ENCODE measurements around the gene CPSF3.
"Not testable (repeated sequence)": the region's sequence is repeated elsewhere in the genome, so short reads cannot be mapped to it uniquely, and the experiment has no call there.

Gene CPSF3

DNA sequence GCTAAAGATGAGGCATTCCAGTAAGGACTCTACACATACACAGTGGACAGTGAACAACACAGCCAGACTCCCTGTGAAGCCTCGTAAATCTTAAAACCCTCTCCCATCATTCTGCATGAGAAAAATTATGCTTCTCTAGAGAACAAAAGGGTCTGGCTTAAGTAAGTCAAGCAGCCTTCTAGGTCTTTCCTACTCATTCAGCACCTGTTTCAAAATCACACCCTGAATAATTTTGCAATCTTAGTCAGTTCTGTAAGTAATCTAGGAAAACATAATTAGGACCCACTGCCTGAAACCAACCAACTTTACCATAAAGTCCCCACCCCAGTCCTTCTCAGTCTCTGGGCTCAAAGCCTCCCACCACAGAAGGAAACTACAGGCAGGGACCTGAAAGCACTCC is 70.6 kb downstream of the CPSF3 start:
- Histone ChIP-seq H3K4me3 (ENCODE audit: low read length) (no peak overlapping the region), H3K27me3 (ENCODE audit: insufficient read depth, low read length) (no peaks in the 10 kb centered on the region), H3K4me1 (ENCODE audit: insufficient read depth, low read length) (no peaks in the 10 kb centered on the region), H3K9me3 (ENCODE audit: low read length) (no peaks in the 10 kb centered on the region), H2AFZ (ENCODE audit: low read depth, low read length) (no peak overlapping the region), H3K36me3 (ENCODE audit: insufficient read depth, low read length) (peaks cover 83% of the 10 kb centered on the region)

GRCh38 chr2:9497017-9497416 is 73.6 kb downstream of the CPSF3 start:
- Histone ChIP-seq H3K36me3 (ENCODE audit: insufficient read depth, low read length) (peaks cover 71% of the 10 kb centered on the region), H3K4me3 (ENCODE audit: low read length) (no peak overlapping the region), H2AFZ (ENCODE audit: low read depth, low read length) (no peak overlapping the region), H3K27me3 (ENCODE audit: insufficient read depth, low read length) (no peaks in the 10 kb centered on the region), H3K4me1 (ENCODE audit: insufficient read depth, low read length) (no peaks in the 10 kb centered on the region), H3K9me3 (ENCODE audit: low read length) (no peaks in the 10 kb centered on the region)

DNA sequence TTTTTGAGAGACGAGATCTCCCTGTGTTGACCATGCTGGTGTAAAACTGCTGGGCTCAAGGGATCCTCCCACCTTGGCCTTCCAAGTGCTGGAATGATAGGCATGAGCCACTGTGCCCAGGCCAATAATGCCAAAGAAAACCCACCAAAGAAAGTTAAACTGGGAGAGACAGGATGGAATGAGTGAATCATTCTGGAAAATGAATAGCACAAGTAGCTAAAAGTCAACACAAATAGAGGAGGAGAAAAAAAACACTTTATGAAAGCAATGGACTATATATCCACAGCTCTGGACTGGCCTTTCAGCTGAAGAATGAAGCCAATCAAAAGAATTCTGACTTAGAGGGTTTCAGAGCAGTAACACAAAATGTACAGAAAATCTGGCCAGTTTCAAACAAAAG is 74.8 kb downstream of the CPSF3 start:
- Histone ChIP-seq H3K9me3 (ENCODE audit: low read length) (no peaks in the 10 kb centered on the region), H3K27me3 (ENCODE audit: insufficient read depth, low read length) (no peaks in the 10 kb centered on the region), H3K36me3 (ENCODE audit: insufficient read depth, low read length) (peaks cover 69% of the 10 kb centered on the region), H2AFZ (ENCODE audit: low read depth, low read length) (no peak overlapping the region), H3K4me3 (ENCODE audit: low read length) (no peak overlapping the region), H3K4me1 (ENCODE audit: insufficient read depth, low read length) (no peaks in the 10 kb centered on the region)

DNA sequence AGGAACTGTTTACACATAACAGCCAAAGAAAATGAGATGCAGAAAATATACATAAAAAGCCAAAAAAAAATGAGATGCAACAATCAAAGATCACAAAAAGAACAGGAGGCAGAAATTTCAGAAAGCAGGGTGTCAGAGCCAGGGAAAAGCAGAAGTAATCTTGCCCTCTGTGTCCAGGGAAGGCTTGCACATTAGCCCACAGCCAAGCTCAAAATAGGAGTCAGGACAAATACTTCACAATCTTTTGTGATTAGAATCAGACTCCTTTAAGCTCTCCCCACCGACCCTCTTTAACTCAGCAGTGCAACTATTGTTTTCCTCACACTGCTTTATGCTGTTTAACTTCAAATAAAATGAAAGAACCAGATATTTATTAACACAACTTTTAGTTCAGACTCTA is 85.5 kb downstream of the CPSF3 start:
- Histone ChIP-seq H3K4me1 (ENCODE audit: insufficient read depth, low read length) (peaks cover 26% of the 10 kb centered on the region), H2AFZ (ENCODE audit: low read depth, low read length) (no peak overlapping the region), H3K9me3 (ENCODE audit: low read length) (no peaks in the 10 kb centered on the region), H3K4me3 (ENCODE audit: low read length) (no peak overlapping the region), H3K27me3 (ENCODE audit: insufficient read depth, low read length) (no peaks in the 10 kb centered on the region), H3K36me3 (ENCODE audit: insufficient read depth, low read length) (peaks cover 40% of the 10 kb centered on the region)

DNA sequence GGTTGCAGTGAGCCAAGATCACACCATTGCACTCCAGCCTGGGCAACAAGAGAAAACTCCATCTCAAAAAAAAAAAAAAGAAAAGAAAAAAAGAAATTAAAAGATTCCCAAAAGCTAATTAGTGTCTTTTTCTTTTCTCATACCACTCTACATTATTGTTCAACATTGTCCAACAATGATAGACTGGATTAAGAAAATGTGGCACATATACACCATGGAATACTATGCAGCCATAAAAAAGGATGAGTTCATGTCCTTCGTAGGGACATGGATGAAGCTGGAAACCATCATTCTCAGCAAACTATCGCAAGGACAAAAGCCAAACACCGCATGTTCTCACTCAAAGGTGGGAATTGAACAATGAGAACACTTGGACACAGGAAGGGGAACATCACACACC is 90.5 kb downstream of the CPSF3 start:
- not testable (repeated sequence) for H3K27me3 ChIP-seq (ENCODE audit: insufficient read depth, low read length); H2AFZ ChIP-seq (ENCODE audit: low read depth, low read length); H3K4me3 ChIP-seq (ENCODE audit: low read length); H3K9me3 ChIP-seq (ENCODE audit: low read length)
- peaks cover 41% of the 10 kb centered on the region for H3K36me3 ChIP-seq (ENCODE audit: insufficient read depth, low read length)
- peaks cover 12% of the 10 kb centered on the region for H3K4me1 ChIP-seq (ENCODE audit: insufficient read depth, low read length)

DNA sequence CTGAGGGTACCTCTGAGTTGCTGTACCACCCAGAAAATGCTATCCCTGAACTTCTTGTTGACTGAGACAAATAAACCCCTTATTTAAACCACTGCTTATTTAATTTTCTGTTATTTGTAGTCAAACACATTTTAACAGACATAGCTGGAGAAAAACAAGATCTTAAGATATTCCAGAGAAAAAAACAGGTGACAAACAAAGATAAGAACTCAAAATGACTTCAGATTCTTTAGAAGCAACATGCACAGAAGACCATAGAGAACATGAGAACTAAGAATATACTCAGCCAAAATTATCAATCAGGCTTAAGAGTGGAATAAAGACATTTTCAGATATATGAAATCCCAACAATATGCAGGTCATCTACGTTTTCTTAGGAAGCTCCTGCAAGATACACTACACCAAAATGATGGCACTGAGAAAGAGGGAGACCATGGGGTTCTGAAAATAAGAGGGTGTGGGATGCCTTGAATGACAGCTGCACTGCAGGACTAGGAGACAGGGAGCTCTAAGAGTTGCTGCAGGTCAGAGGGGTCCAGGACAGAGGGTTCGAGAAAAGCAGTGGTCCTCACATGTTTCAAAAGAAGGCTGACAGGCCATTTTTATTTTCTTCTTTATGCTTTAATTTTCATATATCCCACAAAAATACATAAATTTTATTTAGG is 93.8 kb downstream of the CPSF3 start:
- Histone ChIP-seq H3K36me3 (ENCODE audit: insufficient read depth, low read length) (peaks cover 63% of the 10 kb centered on the region), H3K4me1 (ENCODE audit: insufficient read depth, low read length) (no peaks in the 10 kb centered on the region), H2AFZ (ENCODE audit: low read depth, low read length) (no peak overlapping the region), H3K9me3 (ENCODE audit: low read length) (peaks cover 2% of the 10 kb centered on the region), H3K4me3 (ENCODE audit: low read length) (no peak overlapping the region), H3K27me3 (ENCODE audit: insufficient read depth, low read length) (no peaks in the 10 kb centered on the region)

- H3K9me3 ChIP-seq (ENCODE audit: low read length), result peaks cover 2% of the 10 kb centered on the region
- H3K4me1 ChIP-seq (ENCODE audit: insufficient read depth, low read length), result no peaks in the 10 kb centered on the region
- no peak overlapping the region for H3K4me3 ChIP-seq (ENCODE audit: low read length)
- peaks cover 58% of the 10 kb centered on the region for H3K36me3 ChIP-seq (ENCODE audit: insufficient read depth, low read length)
- H2AFZ ChIP-seq (ENCODE audit: low read depth, low read length), result no peak overlapping the region
- no peaks in the 10 kb centered on the region for H3K27me3 ChIP-seq (ENCODE audit: insufficient read depth, low read length)
Measured at GRCh38 chr2:9518163-9518562, 94.7 kb downstream of the CPSF3 start.

GRCh38 chr2:9518780-9519179 is 95.3 kb downstream of the CPSF3 start:
- Histone ChIP-seq H3K9me3 (ENCODE audit: low read length) (peaks cover 2% of the 10 kb centered on the region), H3K4me3 (ENCODE audit: low read length) (no peak overlapping the region), H3K36me3 (ENCODE audit: insufficient read depth, low read length) (peaks cover 55% of the 10 kb centered on the region), H3K4me1 (ENCODE audit: insufficient read depth, low read length) (no peaks in the 10 kb centered on the region), H3K27me3 (ENCODE audit: insufficient read depth, low read length) (no peaks in the 10 kb centered on the region), H2AFZ (ENCODE audit: low read depth, low read length) (no peak overlapping the region)

- H3K36me3 ChIP-seq (ENCODE audit: insufficient read depth, low read length), result peaks cover 57% of the 10 kb centered on the region
- H3K4me3 ChIP-seq (ENCODE audit: low read length), result no peak overlapping the region
- no peak overlapping the region for H2AFZ ChIP-seq (ENCODE audit: low read depth, low read length)
- H3K9me3 ChIP-seq (ENCODE audit: low read length), result peaks cover 2% of the 10 kb centered on the region
- H3K4me1 ChIP-seq (ENCODE audit: insufficient read depth, low read length), result no peaks in the 10 kb centered on the region
- H3K27me3 ChIP-seq (ENCODE audit: insufficient read depth, low read length), result no peaks in the 10 kb centered on the region
Measured at GRCh38 chr2:9519250-9519649, 95.8 kb downstream of the CPSF3 start.

Measured in neuron (in vitro differentiated cells).